HG03039 (cell line): ENCODE data around the gene CYTH3.
A peak's percentile ranks its signal among the peaks of the same experiment; 100 is the strongest.

Experiments
- ATAC-seq: cut with Tn5 transposase; IDR thresholded peaks from one replicate; pipeline ENCODE4 v1.9.1; 2021; ENCODE audit warnings: mild to moderate bottlenecking, moderate library complexity; ENCODE audit not compliant: unreplicated experiment

The CYTH3 gene

GRCh38 chr7:6258440-6259182 lies 13.8 kb downstream of the CYTH3 start:
- ATAC-seq, result no peak

- ATAC-seq, result no peak
Observed at GRCh38 chr7:6257675-6258074, 14.7 kb downstream of the CYTH3 start.

- ATAC-seq, result peak; percentile 74
Observed at GRCh38 chr7:6256677-6257535, 15.5 kb downstream of the CYTH3 start.

GRCh38 chr7:6256109-6256483 lies 16.3 kb downstream of the CYTH3 start:
- ATAC-seq, result no peak

- no peak for ATAC-seq
Observed at GRCh38 chr7:6254866-6255265, 17.6 kb downstream of the CYTH3 start.

GRCh38 chr7:6252748-6253147 lies 19.7 kb downstream of the CYTH3 start:
- no peak for ATAC-seq

- no peak for ATAC-seq
Observed at GRCh38 chr7:6252341-6252746, 20.1 kb downstream of the CYTH3 start.

- no peak for ATAC-seq
Observed at GRCh38 chr7:6251653-6252052, 20.8 kb downstream of the CYTH3 start.

GRCh38 chr7:6250364-6250833 lies 22.0 kb downstream of the CYTH3 start:
- ATAC-seq, result peak; percentile 71

GRCh38 chr7:6249043-6249442 lies 23.4 kb downstream of the CYTH3 start:
- ATAC-seq, result no peak

- ATAC-seq, result no peak
Observed at GRCh38 chr7:6248581-6248980, 23.8 kb downstream of the CYTH3 start.

- ATAC-seq, result no peak
Observed at GRCh38 chr7:6246251-6246917, 26.0 kb downstream of the CYTH3 start.

- no peak for ATAC-seq
Observed at GRCh38 chr7:6244021-6244420, 28.4 kb downstream of the CYTH3 start.

GRCh38 chr7:6243168-6243567 lies 29.3 kb downstream of the CYTH3 start:
- ATAC-seq, result no peak

GRCh38 chr7:6242561-6242960 lies 29.9 kb downstream of the CYTH3 start:
- ATAC-seq, result no peak

GRCh38 chr7:6241607-6241973 lies 30.8 kb downstream of the CYTH3 start:
- no peak for ATAC-seq

- no peak for ATAC-seq
Observed at GRCh38 chr7:6238309-6238925, 34.0 kb downstream of the CYTH3 start.

GRCh38 chr7:6237730-6238129 lies 34.7 kb downstream of the CYTH3 start:
- no peak for ATAC-seq

GRCh38 chr7:6237011-6237410 lies 35.4 kb downstream of the CYTH3 start:
- ATAC-seq, result no peak

- ATAC-seq, result no peak
Observed at GRCh38 chr7:6235029-6235871, 37.2 kb downstream of the CYTH3 start.
